ENCODE measurements around the gene NGFR.

GRCh38 chr17:49486012-49486641, 9.0 kb upstream of the NGFR start:
- no peak for TF ChIP-seq CTCF (IDR thresholded peaks at IDR 0.05)
- no peak for TF ChIP-seq POLR2A (IDR thresholded peaks at IDR 0.05)
